NB4 (cell line): ENCODE measurements around the gene IL3.

ENCODE experiments used
- DNase-seq: peaks from one replicate; pipeline ENCODE4 v3.0.0; 2010; ENCODE audit warnings: low read depth
- H3K4me3 ChIP-seq: one replicate; pipeline ENCODE4 v1.5.1; 2011; ENCODE audit warnings: mild to moderate bottlenecking, low read depth, low read length, moderate library complexity
- MYC ChIP-seq: IDR thresholded peaks from 2 replicates; pipeline ENCODE4 v1.6.1; 2011; ENCODE audit warnings: low read depth, low read length
- POLR2A ChIP-seq: IDR thresholded peaks from 2 replicates; pipeline ENCODE4 v1.6.1; 2011; ENCODE audit warnings: mild to moderate bottlenecking; ENCODE audit not compliant: insufficient read length; ENCODE audit errors: extremely low read depth
- TF ChIP-seq, protein P1 (sequence below): IDR thresholded peaks from 2 replicates; pipeline ENCODE4 v1.6.1; 2011; ENCODE audit warnings: low read depth, low read length
- TF ChIP-seq, protein P2 (sequence below): IDR thresholded peaks from one replicate; pipeline ENCODE4 v1.5.1; 2012; ENCODE audit warnings: low read depth, low read length

Gene IL3

DNA sequence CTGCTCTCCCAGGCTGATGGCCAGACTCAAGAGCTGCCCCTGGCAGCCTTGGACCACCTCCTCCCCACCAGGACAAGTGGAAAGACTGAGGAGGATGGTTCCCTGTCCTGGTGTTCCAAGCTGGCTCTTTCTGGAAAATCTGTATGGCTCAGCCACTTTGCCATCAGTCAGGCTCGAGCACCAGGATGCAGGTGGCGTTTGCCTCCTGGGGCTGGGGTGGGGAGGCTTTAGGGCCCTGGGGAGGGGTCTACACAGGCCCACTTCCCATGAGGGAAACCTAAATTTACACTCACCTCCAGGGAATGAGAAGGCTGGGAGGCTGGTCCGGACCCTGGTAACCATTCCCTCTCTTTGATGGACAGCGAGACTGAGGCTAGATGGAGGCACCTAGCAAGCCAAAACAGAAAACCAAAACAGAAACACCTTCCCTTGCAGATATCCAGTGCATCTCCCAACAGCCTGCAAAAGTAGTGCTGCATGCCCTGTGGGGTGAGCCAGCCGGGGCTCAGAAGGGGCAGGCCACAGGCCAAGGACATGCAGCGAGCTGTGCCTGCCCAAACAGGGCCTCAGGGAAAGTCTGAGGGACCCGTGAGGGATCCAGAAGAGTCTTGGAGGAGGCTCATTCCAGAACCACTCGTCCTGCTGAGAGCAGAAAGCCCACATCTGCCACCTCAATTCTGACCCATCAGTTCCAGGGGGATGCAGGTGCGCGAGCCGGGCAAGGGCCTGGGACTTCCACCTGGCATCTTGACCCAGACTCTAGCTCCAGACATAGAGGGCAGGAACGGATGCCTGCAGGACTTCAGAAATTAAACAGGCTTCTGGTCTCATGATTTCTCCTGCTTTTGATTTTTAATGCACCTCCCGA, 7.7 kb downstream of the IL3 start:
- H3K4me3 ChIP-seq = no peak overlapping the region
- TF ChIP-seq, protein P1, sequence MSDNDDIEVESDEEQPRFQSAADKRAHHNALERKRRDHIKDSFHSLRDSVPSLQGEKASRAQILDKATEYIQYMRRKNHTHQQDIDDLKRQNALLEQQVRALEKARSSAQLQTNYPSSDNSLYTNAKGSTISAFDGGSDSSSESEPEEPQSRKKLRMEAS = no peak
- TF ChIP-seq MYC (no peak), POLR2A (no peak)
- DNase-seq = no peak

DNA sequence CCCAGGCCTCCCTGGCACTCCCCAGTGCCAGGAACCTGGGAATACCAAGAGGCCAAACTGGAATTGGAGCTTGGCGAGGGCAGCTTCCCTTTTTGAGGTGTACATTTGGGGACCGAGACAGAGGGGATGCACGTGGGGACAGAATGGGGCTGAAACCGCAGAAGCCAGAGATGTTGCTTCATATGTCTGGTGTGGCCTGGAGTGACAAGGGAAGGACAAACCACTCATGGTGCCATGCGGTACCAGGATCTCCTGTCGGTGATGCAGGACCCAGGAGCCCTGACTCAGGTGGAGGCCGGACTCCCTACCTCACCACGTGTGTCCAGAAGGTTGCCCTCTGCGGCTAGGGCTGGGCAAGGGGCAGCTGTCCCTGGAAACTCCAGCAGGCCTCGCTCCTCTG, 9.1 kb downstream of the IL3 start:
- H3K4me3 ChIP-seq = no peak overlapping the region
- DNase-seq = peak; percentile 73
- TF ChIP-seq, protein P1 = peak; percentile 81
- TF ChIP-seq, protein P2, sequence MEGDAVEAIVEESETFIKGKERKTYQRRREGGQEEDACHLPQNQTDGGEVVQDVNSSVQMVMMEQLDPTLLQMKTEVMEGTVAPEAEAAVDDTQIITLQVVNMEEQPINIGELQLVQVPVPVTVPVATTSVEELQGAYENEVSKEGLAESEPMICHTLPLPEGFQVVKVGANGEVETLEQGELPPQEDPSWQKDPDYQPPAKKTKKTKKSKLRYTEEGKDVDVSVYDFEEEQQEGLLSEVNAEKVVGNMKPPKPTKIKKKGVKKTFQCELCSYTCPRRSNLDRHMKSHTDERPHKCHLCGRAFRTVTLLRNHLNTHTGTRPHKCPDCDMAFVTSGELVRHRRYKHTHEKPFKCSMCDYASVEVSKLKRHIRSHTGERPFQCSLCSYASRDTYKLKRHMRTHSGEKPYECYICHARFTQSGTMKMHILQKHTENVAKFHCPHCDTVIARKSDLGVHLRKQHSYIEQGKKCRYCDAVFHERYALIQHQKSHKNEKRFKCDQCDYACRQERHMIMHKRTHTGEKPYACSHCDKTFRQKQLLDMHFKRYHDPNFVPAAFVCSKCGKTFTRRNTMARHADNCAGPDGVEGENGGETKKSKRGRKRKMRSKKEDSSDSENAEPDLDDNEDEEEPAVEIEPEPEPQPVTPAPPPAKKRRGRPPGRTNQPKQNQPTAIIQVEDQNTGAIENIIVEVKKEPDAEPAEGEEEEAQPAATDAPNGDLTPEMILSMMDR = no peak
- peak; percentile 31; the same call in 1 of the 2 replicates for TF ChIP-seq MYC

DNA sequence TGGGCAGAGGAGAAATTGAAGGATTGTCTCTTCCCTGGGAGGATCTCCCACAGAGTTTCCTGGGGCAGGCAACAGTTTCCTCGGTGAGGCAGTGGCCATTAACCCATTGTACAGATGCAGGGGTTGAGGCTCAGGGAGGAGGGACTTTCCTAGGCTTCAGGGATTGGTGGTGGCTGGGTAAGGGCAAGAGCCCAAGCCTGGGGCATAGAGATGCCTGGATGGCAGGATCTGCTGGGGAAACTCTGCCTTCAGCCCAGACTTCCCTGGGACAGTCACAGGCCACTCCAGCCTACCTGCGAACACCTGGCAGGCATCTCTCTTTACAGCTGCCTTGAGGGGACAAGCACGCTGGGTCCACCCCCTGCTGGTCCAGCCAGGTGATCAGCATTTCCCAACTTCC, 9.5 kb downstream of the IL3 start:
- TF ChIP-seq, protein P2 = no peak
- TF ChIP-seq MYC = no peak
- TF ChIP-seq, protein P1 = no peak
- TF ChIP-seq POLR2A = no peak
- no peak for DNase-seq
- H3K4me3 ChIP-seq = no peak overlapping the region

DNA sequence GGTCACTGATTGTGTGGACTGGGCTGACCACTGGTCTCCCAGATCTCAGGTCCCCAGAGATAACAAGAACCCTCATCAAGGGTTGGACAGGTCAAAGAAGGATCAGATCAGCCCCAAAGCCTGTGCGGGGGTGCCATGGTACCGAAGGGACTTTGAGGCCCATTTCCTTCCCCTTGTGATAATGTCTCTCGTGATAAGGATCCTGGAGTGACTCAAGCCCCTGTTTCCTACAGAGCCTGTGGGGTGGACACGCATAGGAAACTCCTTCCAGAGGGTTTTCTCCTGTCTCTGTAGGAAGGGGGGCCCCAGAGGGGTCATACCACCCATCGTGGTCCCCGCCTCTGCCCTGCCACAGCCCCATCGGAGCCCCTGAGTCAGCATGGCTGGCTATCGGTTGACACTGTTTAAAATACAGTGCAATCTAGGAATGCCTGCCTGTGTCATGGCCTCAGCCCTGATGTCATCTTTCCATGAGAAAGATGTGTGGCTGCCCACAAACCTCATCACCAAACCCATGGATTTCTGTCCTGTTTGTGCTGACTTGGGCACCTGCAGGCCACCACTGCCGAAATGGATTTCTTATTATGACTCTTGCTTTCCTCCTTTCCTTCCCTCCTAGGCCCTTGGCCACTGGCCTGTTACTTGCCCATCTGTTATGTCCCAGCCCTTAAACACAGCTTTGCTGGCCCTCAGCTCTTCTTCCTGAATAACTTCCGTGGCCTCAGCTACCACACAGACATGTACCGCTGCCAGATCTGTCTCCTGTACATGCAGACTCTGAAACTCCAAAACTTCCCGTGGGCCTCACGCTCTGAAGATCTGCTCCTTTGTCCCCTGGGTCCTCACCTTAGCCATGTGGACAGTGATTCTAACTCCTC, 10.2 kb downstream of the IL3 start:
- no peak overlapping the region for H3K4me3 ChIP-seq
- peak; percentile 15 for DNase-seq
- TF ChIP-seq MYC (no peak), POLR2A (no peak)
- TF ChIP-seq, protein P1 = no peak
- TF ChIP-seq, protein P2 = no peak

DNA sequence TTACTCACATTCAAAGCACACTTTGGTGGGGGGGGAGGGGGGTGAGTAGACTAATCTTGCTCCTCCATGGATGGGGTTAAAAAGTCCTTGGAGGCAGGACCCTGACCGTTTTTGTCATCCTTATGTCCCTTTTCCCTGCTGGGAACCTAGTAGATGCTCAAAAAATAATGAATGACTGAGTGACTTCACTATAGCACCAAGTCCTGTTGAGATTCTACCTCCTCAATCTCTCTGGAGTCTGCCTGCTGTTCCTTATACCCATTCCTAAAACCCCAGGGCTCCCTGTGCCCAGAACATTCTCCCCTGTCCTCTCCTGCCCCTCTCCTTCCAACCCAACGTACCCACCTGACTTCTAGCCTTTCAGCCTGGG, 10.9 kb downstream of the IL3 start:
- DNase-seq = no peak
- TF ChIP-seq, protein P2 = no peak
- TF ChIP-seq, protein P1 = no peak
- TF ChIP-seq POLR2A (no peak), MYC (no peak)
- no peak overlapping the region for H3K4me3 ChIP-seq

DNA sequence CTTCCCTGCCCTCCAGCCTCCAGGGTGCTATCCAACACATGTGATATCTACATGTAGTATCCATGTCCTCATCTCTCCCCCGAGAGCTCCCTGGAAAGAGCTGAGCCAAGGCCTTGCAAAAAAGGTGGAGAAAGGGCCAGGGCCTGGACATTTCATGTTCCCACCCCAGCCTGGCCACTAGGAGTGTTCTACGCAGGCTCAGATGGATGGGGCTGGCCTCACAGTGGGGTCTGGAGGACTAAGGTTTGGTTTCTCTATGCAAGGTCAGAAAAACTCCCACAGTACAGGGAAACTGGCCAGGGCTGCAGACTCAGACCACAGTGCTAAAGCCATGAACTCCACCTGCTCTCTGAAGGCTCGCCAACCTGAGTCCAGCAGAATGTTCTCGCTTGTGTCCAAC, 11.6 kb downstream of the IL3 start:
- no peak overlapping the region for H3K4me3 ChIP-seq
- no peak for DNase-seq
- TF ChIP-seq, protein P1 = no peak
- TF ChIP-seq MYC (no peak), POLR2A (no peak)
- TF ChIP-seq, protein P2 = no peak
